Retinal pigment epithelial cell (primary cell): ENCODE data around the gene HIP1R.
"Not testable (repeated sequence)": the region's sequence is repeated elsewhere in the genome, so short reads cannot be mapped to it uniquely, and the experiment has no call there.

ENCODE experiments used
- DNase-seq: peaks from one replicate; pipeline ENCODE4 v3.0.0-alpha.2; 2010; ENCODE audit warnings: low read depth
- H3K4me3 ChIP-seq: 2 replicates; pipeline ENCODE4 v1.5.1; 2011; ENCODE audit warnings: mild to moderate bottlenecking, low read length, control low read depth, moderate library complexity
- TF ChIP-seq, protein P1 (sequence below): conservative IDR thresholded peaks from 2 replicates; pipeline ENCODE4 v1.5.1; 2011; ENCODE audit warnings: low read depth, low read length, control low read depth, inconsistent platforms

HIP1R gene

GRCh38 chr12:122895320-122895703 lies 60.1 kb downstream of the HIP1R start:
- peak overlapping the region; percentile 97 for H3K4me3 ChIP-seq
- TF ChIP-seq, protein P1, sequence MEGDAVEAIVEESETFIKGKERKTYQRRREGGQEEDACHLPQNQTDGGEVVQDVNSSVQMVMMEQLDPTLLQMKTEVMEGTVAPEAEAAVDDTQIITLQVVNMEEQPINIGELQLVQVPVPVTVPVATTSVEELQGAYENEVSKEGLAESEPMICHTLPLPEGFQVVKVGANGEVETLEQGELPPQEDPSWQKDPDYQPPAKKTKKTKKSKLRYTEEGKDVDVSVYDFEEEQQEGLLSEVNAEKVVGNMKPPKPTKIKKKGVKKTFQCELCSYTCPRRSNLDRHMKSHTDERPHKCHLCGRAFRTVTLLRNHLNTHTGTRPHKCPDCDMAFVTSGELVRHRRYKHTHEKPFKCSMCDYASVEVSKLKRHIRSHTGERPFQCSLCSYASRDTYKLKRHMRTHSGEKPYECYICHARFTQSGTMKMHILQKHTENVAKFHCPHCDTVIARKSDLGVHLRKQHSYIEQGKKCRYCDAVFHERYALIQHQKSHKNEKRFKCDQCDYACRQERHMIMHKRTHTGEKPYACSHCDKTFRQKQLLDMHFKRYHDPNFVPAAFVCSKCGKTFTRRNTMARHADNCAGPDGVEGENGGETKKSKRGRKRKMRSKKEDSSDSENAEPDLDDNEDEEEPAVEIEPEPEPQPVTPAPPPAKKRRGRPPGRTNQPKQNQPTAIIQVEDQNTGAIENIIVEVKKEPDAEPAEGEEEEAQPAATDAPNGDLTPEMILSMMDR, result no peak
- DNase-seq, result no peak

DNA sequence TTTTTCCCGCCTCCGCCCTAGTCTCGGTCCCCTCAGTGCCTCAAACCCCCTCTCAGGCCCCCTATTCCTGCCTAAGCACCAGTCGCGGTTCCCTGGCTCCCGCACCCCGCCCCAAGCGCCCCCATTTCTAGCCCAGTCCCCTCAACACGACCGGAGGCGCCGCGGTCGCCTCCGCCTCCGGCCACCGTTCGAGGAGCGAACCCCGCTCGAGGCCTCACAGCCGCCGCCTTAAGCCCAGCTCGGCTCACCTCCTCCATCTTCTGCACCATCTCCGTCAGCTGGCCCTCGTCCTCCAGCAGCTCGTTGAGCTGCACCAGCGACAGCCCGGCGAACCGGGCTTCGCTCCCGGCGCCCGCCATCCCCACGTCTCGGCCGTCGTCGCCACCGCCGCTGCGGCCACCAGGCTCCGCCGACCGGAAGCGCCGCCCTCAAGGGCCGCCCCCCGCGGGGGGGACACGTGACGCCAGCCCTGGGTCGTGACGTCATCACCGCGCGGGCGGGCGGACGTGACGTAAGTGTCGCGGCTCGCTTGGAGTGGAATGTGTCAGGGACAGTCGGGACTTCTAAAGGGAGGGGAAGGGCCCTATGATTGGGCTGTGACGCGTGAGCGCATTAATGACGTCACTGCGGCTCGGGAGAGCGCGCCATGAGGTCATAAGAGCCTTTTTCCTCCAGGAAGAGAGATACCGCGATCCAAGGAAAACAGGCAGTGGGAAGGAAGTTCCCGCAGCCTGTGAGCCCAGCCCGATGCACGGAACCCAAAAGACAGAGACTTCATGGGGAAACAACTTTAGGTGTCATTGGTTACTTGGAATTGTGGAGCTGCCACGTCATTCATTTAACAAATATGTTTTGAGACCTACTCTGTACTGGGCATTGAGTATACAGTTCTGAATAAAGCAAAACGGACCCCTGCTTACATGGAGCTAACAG lies 60.7 kb downstream of the HIP1R start, which contains the start of gene VPS37B:
TSS of gene VPS37B (minus strand) at position 421 of the 933 bp plus-strand sequence. CDS start at position 359, 62 bp downstream.
- TF ChIP-seq, protein P1, result no peak
- H3K4me3 ChIP-seq, result peak within 1 kb of the TSS; percentile 97
- DNase-seq, result no peak

GRCh38 chr12:122896662-122897061 lies 61.4 kb downstream of the HIP1R start:
- TF ChIP-seq, protein P1, result no peak
- DNase-seq, result no peak
- no peak overlapping the region for H3K4me3 ChIP-seq

DNA sequence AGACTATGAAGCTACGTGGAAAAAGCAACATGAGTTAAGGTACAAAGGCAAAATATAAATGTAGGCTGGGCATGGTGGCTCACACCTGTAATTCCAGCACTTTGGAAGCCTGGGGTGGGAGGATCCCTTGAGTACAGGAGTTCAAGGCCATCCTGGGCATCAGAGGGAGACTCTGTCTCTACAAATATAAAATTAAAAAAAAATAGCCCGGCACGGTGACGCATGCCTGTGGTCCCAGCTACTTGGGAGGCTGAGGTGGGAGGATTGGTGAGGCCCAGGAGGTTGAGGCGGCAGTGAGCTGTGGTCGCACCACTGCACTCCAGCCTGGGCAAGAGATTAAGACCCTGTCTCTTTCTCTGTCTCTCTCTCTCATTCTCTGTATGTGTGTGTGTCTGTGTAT lies 64.6 kb downstream of the HIP1R start:
- TF ChIP-seq, protein P1, result no peak
- no peak for DNase-seq

GRCh38 chr12:122902854-122903692 lies 67.8 kb downstream of the HIP1R start:
- no peak for DNase-seq
- TF ChIP-seq, protein P1, result no peak
- no peak overlapping the region for H3K4me3 ChIP-seq

More for the DNA sequence above, 64.6 kb downstream of the HIP1R start:
- no peak overlapping the region for H3K4me3 ChIP-seq

DNA sequence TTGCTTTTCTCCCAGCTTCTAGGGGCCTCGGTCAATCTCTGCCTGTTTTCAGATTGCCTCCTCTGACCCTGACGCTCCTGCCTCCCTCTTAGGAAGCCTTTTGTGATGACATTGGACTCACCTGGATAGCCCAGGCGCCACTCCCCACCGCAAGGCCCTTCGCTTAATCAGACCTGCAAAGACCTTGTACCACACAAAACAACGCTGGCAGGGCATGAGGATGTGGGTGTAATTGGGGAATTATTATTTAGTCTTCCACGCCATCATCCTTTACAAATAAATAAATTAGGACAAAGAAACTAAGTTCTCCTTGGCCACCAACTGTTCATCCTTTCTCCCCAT lies 68.4 kb downstream of the HIP1R start:
- TF ChIP-seq, protein P1, result no peak
- no peak overlapping the region for H3K4me3 ChIP-seq
- DNase-seq, result no peak

- not testable (repeated sequence) for DNase-seq, H3K4me3 ChIP-seq
Measured at GRCh38 chr12:122905258-122905657, 70.0 kb downstream of the HIP1R start.
